ENCODE data around the gene PROM2. TPM values are rescaled to one million over a fixed set of nuclear protein-coding genes. Genes with fewer than 3 reads are reported as not detected.

Gene PROM2
- total RNA-seq, 2 experiments from 2014 or later: 0.60 to 0.73 TPM

DNA sequence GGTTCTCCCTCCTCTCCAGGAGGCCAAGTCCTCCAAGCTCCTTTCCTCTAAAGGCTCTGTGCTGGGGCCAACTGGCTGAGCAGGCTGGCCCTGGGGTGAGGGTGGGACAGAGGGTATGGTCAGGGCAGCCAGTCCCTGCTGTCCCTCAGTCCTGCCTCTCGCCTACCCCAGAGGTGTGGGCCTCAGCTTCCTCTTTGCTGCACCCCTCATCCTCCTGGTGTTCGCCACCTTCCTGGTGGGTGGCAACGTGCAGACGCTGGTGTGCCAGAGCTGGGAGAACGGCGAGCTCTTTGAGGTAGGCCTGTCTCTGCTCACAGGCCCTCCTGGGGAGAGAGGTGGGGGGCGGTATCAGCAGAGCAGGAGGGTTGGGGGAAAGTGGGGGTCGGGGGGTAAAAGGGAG is 6.8 kb downstream of the PROM2 start:
- no peak for ATAC-seq (ENCODE audit: poor library complexity)
- H3K4me1 ChIP-seq (ENCODE audit: insufficient read depth, low read length): no peaks in the 10 kb centered on the region
- CTCF ChIA-PET: no interaction called here
- no peaks in the 10 kb centered on the region for H3K4me1 Mint-ChIP-seq (ENCODE audit: low read depth)
- H3K9me3 ChIP-seq (ENCODE audit: control insufficient read depth in 1 of 2, insufficient read depth in 1 of 2, low read length in 2 of 2): peaks cover 0 to 2% of the 10 kb centered on the region in 2 experiments
- H3K27me3 Mint-ChIP-seq: no peaks in the 10 kb centered on the region
- H3K36me3 Mint-ChIP-seq (ENCODE audit: low read depth): no peaks in the 10 kb centered on the region
- H3K36me3 ChIP-seq (ENCODE audit: insufficient read depth, low read length): no peaks in the 10 kb centered on the region
- no peak overlapping the region for H3K4me3 ChIP-seq (ENCODE audit: low read length)
- POLR2A ChIA-PET: no interaction called here
- no peaks in the 10 kb centered on the region for H3K27me3 ChIP-seq (ENCODE audit: control insufficient read depth in 1 of 2, insufficient read depth in 2 of 2, low read length in 2 of 2)
- no peaks in the 10 kb centered on the region for H3K9me3 Mint-ChIP-seq
- no peak overlapping the region for H3K27ac ChIP-seq (ENCODE audit: low read depth in 1 of 2, low read length in 2 of 2)
- intact Hi-C loops (cut with DNase I, micrococcal nuclease): no loop called here
- TF ChIP-seq, protein P1, sequence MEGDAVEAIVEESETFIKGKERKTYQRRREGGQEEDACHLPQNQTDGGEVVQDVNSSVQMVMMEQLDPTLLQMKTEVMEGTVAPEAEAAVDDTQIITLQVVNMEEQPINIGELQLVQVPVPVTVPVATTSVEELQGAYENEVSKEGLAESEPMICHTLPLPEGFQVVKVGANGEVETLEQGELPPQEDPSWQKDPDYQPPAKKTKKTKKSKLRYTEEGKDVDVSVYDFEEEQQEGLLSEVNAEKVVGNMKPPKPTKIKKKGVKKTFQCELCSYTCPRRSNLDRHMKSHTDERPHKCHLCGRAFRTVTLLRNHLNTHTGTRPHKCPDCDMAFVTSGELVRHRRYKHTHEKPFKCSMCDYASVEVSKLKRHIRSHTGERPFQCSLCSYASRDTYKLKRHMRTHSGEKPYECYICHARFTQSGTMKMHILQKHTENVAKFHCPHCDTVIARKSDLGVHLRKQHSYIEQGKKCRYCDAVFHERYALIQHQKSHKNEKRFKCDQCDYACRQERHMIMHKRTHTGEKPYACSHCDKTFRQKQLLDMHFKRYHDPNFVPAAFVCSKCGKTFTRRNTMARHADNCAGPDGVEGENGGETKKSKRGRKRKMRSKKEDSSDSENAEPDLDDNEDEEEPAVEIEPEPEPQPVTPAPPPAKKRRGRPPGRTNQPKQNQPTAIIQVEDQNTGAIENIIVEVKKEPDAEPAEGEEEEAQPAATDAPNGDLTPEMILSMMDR (IDR thresholded peaks at IDR 0.05): no peak
- DNase-seq: no peak
- no peak overlapping the region for H3K27ac Mint-ChIP-seq
- H3K4me3 Mint-ChIP-seq: no peak overlapping the region

DNA sequence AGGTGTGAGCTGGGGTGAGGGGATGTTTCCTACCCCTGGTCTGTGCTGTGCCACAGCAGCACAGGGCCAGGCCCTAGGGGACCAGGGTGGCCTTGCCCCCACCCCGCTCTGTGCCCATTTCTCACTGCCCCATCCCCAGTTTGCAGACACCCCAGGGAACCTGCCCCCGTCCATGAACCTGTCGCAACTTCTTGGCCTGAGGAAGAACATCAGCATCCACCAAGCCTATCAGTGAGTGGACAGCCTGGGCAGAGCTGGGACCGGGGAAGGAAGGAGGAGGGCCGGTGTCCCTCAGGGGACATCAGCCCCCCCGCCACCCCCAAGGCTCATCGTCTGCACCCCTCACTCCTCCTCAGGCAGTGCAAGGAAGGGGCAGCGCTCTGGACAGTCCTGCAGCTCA is 7.5 kb downstream of the PROM2 start:
- TF ChIP-seq, protein P1 (IDR thresholded peaks at IDR 0.05): no peak
- intact Hi-C loops (cut with DNase I, micrococcal nuclease): no loop called here
- Histone ChIP-seq H3K27me3 (ENCODE audit: control insufficient read depth in 1 of 2, insufficient read depth in 2 of 2, low read length in 2 of 2) (no peaks in the 10 kb centered on the region), H3K36me3 (ENCODE audit: insufficient read depth, low read length) (no peaks in the 10 kb centered on the region), H3K9me3 (ENCODE audit: control insufficient read depth in 1 of 2, insufficient read depth in 1 of 2, low read length in 2 of 2) (no peaks in the 10 kb centered on the region), H3K4me1 (ENCODE audit: insufficient read depth, low read length) (no peaks in the 10 kb centered on the region), H3K27ac (ENCODE audit: low read depth in 1 of 2, low read length in 2 of 2) (no peak overlapping the region), H3K4me3 (ENCODE audit: low read length) (no peak overlapping the region)
- Mint-ChIP-seq H3K27me3 (no peaks in the 10 kb centered on the region), H3K36me3 (ENCODE audit: low read depth) (no peaks in the 10 kb centered on the region), H3K27ac (no peak overlapping the region), H3K4me1 (ENCODE audit: low read depth) (no peaks in the 10 kb centered on the region), H3K9me3 (no peaks in the 10 kb centered on the region), H3K4me3 (no peak overlapping the region)
- DNase-seq (no peak), ATAC-seq (ENCODE audit: poor library complexity) (no peak)
- ChIA-PET POLR2A (no interaction called here), CTCF (no interaction called here)

DNA sequence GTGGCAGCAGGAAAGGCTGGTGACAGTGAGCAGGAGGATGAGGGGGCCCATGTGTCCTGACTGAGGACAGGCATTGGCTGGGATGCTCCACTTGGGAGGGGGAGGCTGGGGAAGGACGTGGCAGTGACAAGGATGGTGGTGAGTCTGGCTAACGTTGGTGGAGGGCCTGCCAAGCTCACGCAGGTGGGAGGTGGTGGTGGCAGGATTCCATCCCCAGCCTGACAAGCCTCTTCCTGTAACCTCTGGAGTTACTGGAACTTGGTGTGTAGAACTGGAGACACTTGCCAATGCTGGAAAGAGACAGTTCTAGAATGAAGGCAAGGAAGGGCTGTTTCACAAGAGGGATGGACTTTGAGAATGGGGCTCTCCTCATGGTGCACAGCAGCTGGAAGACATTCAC is 8.2 kb downstream of the PROM2 start:
- no peak overlapping the region for H3K27ac ChIP-seq (ENCODE audit: low read depth in 1 of 2, low read length in 2 of 2)
- intact Hi-C loops (cut with DNase I, micrococcal nuclease): no loop called here
- H3K9me3 Mint-ChIP-seq: no peaks in the 10 kb centered on the region
- H3K27me3 ChIP-seq (ENCODE audit: control insufficient read depth in 1 of 2, insufficient read depth in 2 of 2, low read length in 2 of 2): no peaks in the 10 kb centered on the region
- TF ChIP-seq, protein P1 (IDR thresholded peaks at IDR 0.05): no peak
- CTCF ChIA-PET: no interaction called here
- H3K4me1 ChIP-seq (ENCODE audit: insufficient read depth, low read length): no peaks in the 10 kb centered on the region
- no peaks in the 10 kb centered on the region for H3K36me3 ChIP-seq (ENCODE audit: insufficient read depth, low read length)
- POLR2A ChIA-PET: no interaction called here
- ATAC-seq (ENCODE audit: poor library complexity) (no peak), DNase-seq (no peak)
- H3K27me3 Mint-ChIP-seq: no peaks in the 10 kb centered on the region
- no peak overlapping the region for H3K27ac Mint-ChIP-seq
- H3K4me3 ChIP-seq (ENCODE audit: low read length): no peak overlapping the region
- H3K4me3 Mint-ChIP-seq: no peak overlapping the region
- no peaks in the 10 kb centered on the region for H3K36me3 Mint-ChIP-seq (ENCODE audit: low read depth)
- no peaks in the 10 kb centered on the region for H3K4me1 Mint-ChIP-seq (ENCODE audit: low read depth)
- no peaks in the 10 kb centered on the region for H3K9me3 ChIP-seq (ENCODE audit: control insufficient read depth in 1 of 2, insufficient read depth in 1 of 2, low read length in 2 of 2)
